Endothelial cell of umbilical vein (primary cell): ENCODE results near the gene NOD2. TPM values are rescaled to one million over a fixed set of nuclear protein-coding genes. Genes with fewer than 3 reads are reported as not detected.

ENCODE experiments used
- BruUV-seq: library from RNA; stranded (reverse); fragments of 400-500 nt; replicated peaks from 2 replicates; lab custom pipeline; 2021; lab: Mats Ljungman, UMichigan
- CTCF ChIA-PET: fragments of 300-600, 350-600 bp; sonication (Branson Sonifier 250); formaldehyde crosslinking; loops from one replicate; lab custom pipeline; 2021; ENCODE audit warnings: antibody characterized with exemption, inconsistent platforms; lab: Charles Lee
- POLR2A ChIA-PET: fragments of 300-600, 350-600 bp; sonication (Branson Sonifier 250); formaldehyde crosslinking; loops from one replicate; lab custom pipeline; 2021; ENCODE audit warnings: antibody characterized with exemption, inconsistent platforms; lab: Charles Lee
- DNase-seq: peaks from one replicate; pipeline ENCODE4 v3.0.0-alpha.2; 2011; ENCODE audit warnings: low read depth, low spot score
- FAIRE-seq: peaks from 2 replicates; lab custom pipeline; 2011; peaks lifted over from hg19 to GRCh38; lab: Jason Lieb, UNC
- H2AFZ ChIP-seq: 2 replicates; pipeline ENCODE4 v1.6.0; 2012; ENCODE audit warnings: low read depth, low read length, control low read depth, inconsistent platforms
- H3K27ac ChIP-seq: 2 replicates; pipeline ENCODE4 v1.5.1; 2011; ENCODE audit warnings: low read depth, mild to moderate bottlenecking, control low read depth, low read length, moderate library complexity; ENCODE audit not compliant: insufficient read depth
- H3K27me3 ChIP-seq, 2 experiments: 2 replicates each; pipeline versions ENCODE4 v1.6.0 to v1.6.1; 2011; ENCODE audit warnings: low read length in 2 of 2, mixed read lengths in 1 of 2; ENCODE audit not compliant: control insufficient read depth in 2 of 2, insufficient read depth in 2 of 2
- H3K36me3 ChIP-seq, 2 experiments: 2 replicates in 1 of 2; 3 replicates in 1 of 2; pipeline ENCODE4 v1.5.1; 2011; ENCODE audit warnings: low read length in 2 of 2, mild to moderate bottlenecking in 1 of 2, moderate library complexity in 1 of 2; ENCODE audit not compliant: control insufficient read depth in 2 of 2, insufficient read depth in 2 of 2; ENCODE audit errors: extremely low read depth in 1 of 2
- H3K4me1 ChIP-seq: 3 replicates; pipeline ENCODE4 v1.5.1; 2011; ENCODE audit warnings: mild to moderate bottlenecking, low read length; ENCODE audit not compliant: control insufficient read depth, insufficient read depth; ENCODE audit errors: extremely low read depth
- H3K4me2 ChIP-seq: 2 replicates; pipeline ENCODE4 v1.6.1; 2011; ENCODE audit warnings: low read length, control low read depth, mixed read lengths; ENCODE audit not compliant: insufficient read depth
- H3K4me3 ChIP-seq, 3 experiments: fragments of 200-600 bp in 1 of 3; sonication (generic), shearing (Covaris generic) in 1 of 3; replicated peaks in 1 of 3; 2 replicates each; pipeline ENCODE4 v1.5.1; 2011 to 2016; ENCODE audit warnings: control low read depth in 3 of 3, low read length in 3 of 3, mild to moderate bottlenecking in 2 of 3, inconsistent platforms in 1 of 3, low read depth in 1 of 3, moderate library complexity in 1 of 3; ENCODE audit not compliant: insufficient read depth in 1 of 3
- H3K79me2 ChIP-seq: 2 replicates; pipeline ENCODE4 v1.6.0; 2012; ENCODE audit warnings: low read length, inconsistent platforms; ENCODE audit not compliant: control insufficient read depth, insufficient read depth
- H3K9ac ChIP-seq: replicated peaks from 2 replicates; pipeline ENCODE3; 2011; ENCODE audit warnings: low read length, control low read depth; ENCODE audit not compliant: insufficient read depth; ENCODE audit errors: extremely low read depth
- H3K9me1 ChIP-seq: replicated peaks from 3 replicates; pipeline ENCODE4 v1.6.0; 2011; ENCODE audit warnings: mild to moderate bottlenecking, low read length; ENCODE audit not compliant: control insufficient read depth, insufficient read depth; ENCODE audit errors: extremely low read depth
- H3K9me3 ChIP-seq: replicated peaks from 2 replicates; pipeline ENCODE4 v1.5.1; 2012; ENCODE audit warnings: low read length, inconsistent platforms; ENCODE audit not compliant: control insufficient read depth, insufficient read depth
- H4K20me1 ChIP-seq: replicated peaks from 2 replicates; pipeline ENCODE3; 2011; ENCODE audit warnings: mild to moderate bottlenecking, low read length; ENCODE audit not compliant: control insufficient read depth, insufficient read depth; ENCODE audit errors: extremely low read depth
- CTCF ChIP-seq, 2 donors: IDR thresholded peaks; 1 replicate in 1 of 2; 2 replicates in 1 of 2; pipeline ENCODE4 v1.5.1; 2011; ENCODE audit warnings: low read length in 2 of 2, mild to moderate bottlenecking in 2 of 2, moderate library complexity in 2 of 2, control low read depth in 1 of 2, inconsistent platforms in 1 of 2, low read depth in 1 of 2; ENCODE audit not compliant: insufficient read depth in 1 of 2; ENCODE audit errors: extremely low read depth in 1 of 2
- FOS ChIP-seq: IDR thresholded peaks from 2 replicates; pipeline ENCODE4 v1.6.1; 2011; ENCODE audit warnings: mild to moderate bottlenecking, low read length, moderate library complexity, borderline replicate concordance; ENCODE audit not compliant: insufficient read depth
- GATA2 ChIP-seq: IDR thresholded peaks from 2 replicates; pipeline ENCODE4 v1.7.0; 2011; ENCODE audit warnings: low read depth, mild to moderate bottlenecking, moderate library complexity, mixed read lengths, low read length; ENCODE audit not compliant: insufficient read length, insufficient read depth
- MAX ChIP-seq: IDR thresholded peaks from 2 replicates; pipeline ENCODE4 v1.6.1; 2011; ENCODE audit not compliant: insufficient read depth, insufficient read length
- MYC ChIP-seq: IDR thresholded peaks from one replicate; pipeline ENCODE4 v1.6.1; 2011; ENCODE audit warnings: mild to moderate bottlenecking, low read depth, low read length
- POLR2AphosphoS5 ChIP-seq: IDR thresholded peaks from 2 replicates; pipeline ENCODE4 v1.6.1; 2012; ENCODE audit warnings: low read depth, mild to moderate bottlenecking, control low read depth, low read length, moderate library complexity; ENCODE audit not compliant: insufficient read depth
- dilution Hi-C: fragments of 300-500 bp; cut with MboI; formaldehyde crosslinking; loops from one replicate; pipeline ENCODE4 v1.15.0; 2019; ENCODE audit warnings: low sequenced_read_pairs; ENCODE audit not compliant: extremely low pct_ligation_motif_present
- intact Hi-C: fragments of 100-400 bp; cut with micrococcal nuclease; formaldehyde crosslinking; loops from one replicate; pipeline ENCODE4 v1.10.0; 2022
- polyA plus RNA-seq, 4 experiments: library from polyadenylated mRNA; depleted of rRNA in 3 of 4; stranded (reverse) in 3 of 4; unstranded in 1 of 4; fragments of >200 nt; gene quantifications; 2 replicates each; pipeline versions ENCODE4 v1.2.1 to v1.2.3, GENCODE V29; 2011 to 2012; ENCODE audit warnings: missing spikeins in 1 of 4
- total RNA-seq: library from RNA; stranded (reverse); gene quantifications from 2 replicates; pipeline ENCODE4 v1.2.3, GENCODE V29; 2021

NOD2 gene
- total and polyA plus RNA-seq, 2 donors (not counting 3 experiments of a cell fraction or from before 2014, with no cell fraction given) = 0.07 to 0.58 TPM

- Histone ChIP-seq H3K4me2 (no peak overlapping the region), H4K20me1 (peaks cover 5% of the 10 kb centered on the region), H3K36me3 (peaks cover 3% of the 10 kb centered on the region in 2 experiments), H3K9me3 (no peaks in the 10 kb centered on the region), H3K4me1 (no peaks in the 10 kb centered on the region), H3K79me2 (no peaks in the 10 kb centered on the region), H3K9ac (no peak overlapping the region), H2AFZ (no peak overlapping the region), H3K27ac (no peak overlapping the region), H3K27me3 (no peaks in the 10 kb centered on the region), H3K4me3 (no peak overlapping the region), H3K9me1 (no peaks in the 10 kb centered on the region)
- dilution Hi-C loops (no loop called here), intact Hi-C loops (no loop called here)
- ChIA-PET POLR2A (no interaction called here), CTCF (interaction anchor here (1.4 to 1.8 kb wide), 3 partner anchors 11 to 30 kb away, joined by 3 to 9 read pairs (median 6); no protein-coding TSS in a partner anchor)
- no peak for DNase-seq
- TF ChIP-seq MAX (no peak), CTCF (IDR thresholded peaks at IDR 0.05; ENCODE audit: extremely low read depth in 1 of 2, insufficient read depth in 1 of 2, low read depth in 1 of 2, low read length in 2 of 2) (no peak), GATA2 (no peak), MYC (no peak), POLR2AphosphoS5 (no peak), FOS (no peak)
- BruUV-seq = no TSS peak
- FAIRE-seq = no peak
Observed at GRCh38 chr16:50776037-50776436, 82.6 kb downstream of the NOD2 start.
